HepG2 (cell line): ENCODE data around the gene SMPD3. TPM values are rescaled to one million over a fixed set of nuclear protein-coding genes. Genes with fewer than 3 reads are reported as not detected.

Experiments
- ATAC-seq: fragments of 200-7000 bp; cut with Tn5 transposase; 3 replicates; pipeline ENCODE4 v1.9.1; 2020; ENCODE audit warnings: mild to moderate bottlenecking, moderate library complexity
- BruUV-seq: library from RNA; stranded (reverse); fragments of 400-500 nt; replicated peaks from 2 replicates; lab custom pipeline; 2021; lab: Mats Ljungman, UMichigan
- CTCF ChIA-PET: fragments of 300-600 bp; formaldehyde crosslinking; extraction: SDS; loops from one replicate; lab custom pipeline; 2021; ENCODE audit warnings: low total read pairs, inconsistent platforms, low intra/inter-chr PET ratio; lab: Yijun Ruan, JAX
- POLR2A ChIA-PET: fragments of 350-600 bp; sonication (Branson Sonifier 250); formaldehyde crosslinking; loops from one replicate; lab custom pipeline; 2020; ENCODE audit warnings: antibody characterized with exemption, inconsistent platforms; lab: Yijun Ruan, JAX
- DNase-seq: peaks from one replicate; pipeline ENCODE4 v3.0.0-alpha.2; 2015; ENCODE audit warnings: low spot score
- FAIRE-seq: peaks from 3 replicates; lab custom pipeline; 2011; peaks lifted over from hg19 to GRCh38; lab: Jason Lieb, UNC
- H2AFZ ChIP-seq: one replicate; pipeline ENCODE4 v1.6.1; 2011; ENCODE audit warnings: low read length, inconsistent platforms
- H3K27ac ChIP-seq: fragments of 300-600 bp; 3 replicates; pipeline ENCODE4 v1.8.0; 2011; ENCODE audit warnings: mixed run types, mild to moderate bottlenecking, mixed read lengths, low read length, inconsistent platforms; ENCODE audit not compliant: insufficient read depth; ENCODE audit errors: extremely low read length
- H3K27me3 ChIP-seq, 2 experiments: fragments of 200-600 bp in 1 of 2; 2 replicates in 1 of 2; 3 replicates in 1 of 2; pipeline versions ENCODE4 v1.6.0 to v1.8.0; 2011; ENCODE audit warnings: low read length in 2 of 2, mild to moderate bottlenecking in 2 of 2, moderate library complexity in 2 of 2, inconsistent platforms in 1 of 2; ENCODE audit not compliant: insufficient read depth in 2 of 2, control insufficient read depth in 1 of 2
- H3K36me3 ChIP-seq, 2 experiments: fragments of 200-600 bp in 1 of 2; replicated peaks in 1 of 2; 2 replicates in 1 of 2; 3 replicates in 1 of 2; pipeline versions ENCODE4 v1.5.1 to v1.8.0; 2011; ENCODE audit warnings: low read length in 2 of 2, inconsistent platforms in 1 of 2; ENCODE audit not compliant: insufficient read depth in 2 of 2, control insufficient read depth in 1 of 2
- H3K4me1 ChIP-seq: 2 replicates; pipeline ENCODE4 v1.5.1; 2012; ENCODE audit warnings: low read length, inconsistent platforms; ENCODE audit not compliant: insufficient read depth
- H3K4me2 ChIP-seq: 2 replicates; pipeline ENCODE4 v1.6.0; 2011; ENCODE audit warnings: low read depth, low read length, inconsistent platforms
- H3K4me3 ChIP-seq, 3 experiments: fragments of 200-600 bp in 1 of 3; sonication (generic), shearing (Covaris generic) in 1 of 3; replicated peaks in 1 of 3; 2 replicates each; pipeline ENCODE4 v1.5.1; 2011 to 2016; ENCODE audit warnings: low read length in 3 of 3, inconsistent platforms in 2 of 3, low read depth in 2 of 3, mild to moderate bottlenecking in 2 of 3, control low read depth in 1 of 3, mixed read lengths in 1 of 3; ENCODE audit not compliant: insufficient read depth in 1 of 3
- H3K79me2 ChIP-seq: one replicate; pipeline ENCODE4 v1.6.1; 2011; ENCODE audit warnings: low read length, inconsistent platforms; ENCODE audit not compliant: insufficient read depth
- H3K9ac ChIP-seq: 2 replicates; pipeline ENCODE4 v1.6.0; 2011; ENCODE audit warnings: mild to moderate bottlenecking, low read depth, low read length, inconsistent platforms; ENCODE audit not compliant: insufficient read depth
- H3K9me3 ChIP-seq: 2 replicates; pipeline ENCODE4 v1.5.1; 2012; ENCODE audit warnings: mild to moderate bottlenecking, low read length
- H4K20me1 ChIP-seq: 2 replicates; pipeline ENCODE4 v1.6.0; 2011; ENCODE audit warnings: inconsistent platforms, mild to moderate bottlenecking, low read length, moderate library complexity; ENCODE audit not compliant: insufficient read depth
- ARNT2 ChIP-seq: sonication (generic); formaldehyde crosslinking; IDR thresholded peaks from 2 replicates; pipeline ENCODE4 v1.8.0; 2022; ENCODE audit warnings: mild to moderate bottlenecking, low read depth, missing genetic modification reagents, moderate library complexity
- ATF3 ChIP-seq: sonication (generic); formaldehyde crosslinking; IDR thresholded peaks from 2 replicates; pipeline ENCODE4 v1.4.0; 2020; ENCODE audit warnings: missing genetic modification reagents
- ETV6 ChIP-seq: sonication (generic); formaldehyde crosslinking; conservative IDR thresholded peaks from 2 replicates; pipeline ENCODE4 v1.4.0; 2020; ENCODE audit warnings: missing genetic modification reagents
- HDAC2 ChIP-seq: sonication (generic); formaldehyde crosslinking; IDR thresholded peaks from 2 replicates; pipeline ENCODE4 v1.4.0; 2020; ENCODE audit warnings: missing genetic modification reagents
- MIER2 ChIP-seq: IDR thresholded peaks from 2 replicates; pipeline ENCODE4 v1.6.1; 2016; ENCODE audit warnings: missing biosample characterization, missing genetic modification reagents
- NR3C1 ChIP-seq: sonication (generic); formaldehyde crosslinking; IDR thresholded peaks from 2 replicates; pipeline ENCODE4 v1.4.0; 2020; ENCODE audit warnings: missing genetic modification reagents
- PATZ1 ChIP-seq: sonication (generic); formaldehyde crosslinking; IDR thresholded peaks from 2 replicates; pipeline ENCODE4 v1.4.0; 2020; ENCODE audit warnings: missing genetic modification reagents
- PHF5A ChIP-seq: IDR thresholded peaks from one replicate; pipeline ENCODE4 v1.6.1; 2018; ENCODE audit warnings: low read depth, missing genetic modification reagents; ENCODE audit not compliant: unreplicated experiment
- RCOR2 ChIP-seq: IDR thresholded peaks from 2 replicates; pipeline ENCODE4 v1.6.1; 2016; ENCODE audit warnings: missing biosample characterization, missing genetic modification reagents
- SNAI1 ChIP-seq: sonication (generic); formaldehyde crosslinking; IDR thresholded peaks from 2 replicates; pipeline ENCODE4 v1.5.0; 2020; ENCODE audit warnings: mild to moderate bottlenecking, missing genetic modification reagents, borderline replicate concordance
- STAG1 ChIP-seq: sonication (generic); formaldehyde crosslinking; IDR thresholded peaks from 2 replicates; pipeline ENCODE4 v1.4.0; 2020; ENCODE audit warnings: missing genetic modification reagents
- ZNF18 ChIP-seq: sonication (generic); formaldehyde crosslinking; IDR thresholded peaks from 2 replicates; pipeline ENCODE4 v1.8.0; 2022; ENCODE audit warnings: mild to moderate bottlenecking, missing genetic modification reagents; ENCODE audit not compliant: insufficient replicate concordance
- ZNF274 ChIP-seq: sonication (generic); formaldehyde crosslinking; IDR thresholded peaks from 2 replicates; pipeline ENCODE4 v1.5.1; 2020; ENCODE audit warnings: mild to moderate bottlenecking, missing genetic modification reagents
- WGBS: methylation state at CpG from one replicate; pipeline ENCODE4 v1.1.6; 2017; ENCODE audit warnings: low lambda C conversion rate; 5-methylcytosine and 5-hydroxymethylcytosine counted together
- in situ Hi-C: cut with HindIII; loops from 2 replicates; pipeline ENCODE4 v1.10.0; 2017; ENCODE audit warnings: low pct_unique_long_range_greater_than_20kb; ENCODE audit not compliant: extremely low pct_ligation_motif_present
- intact Hi-C: fragments of 100-400 bp; cut with micrococcal nuclease; formaldehyde crosslinking; loops from one replicate; pipeline ENCODE4 v1.10.0; 2022; ENCODE audit not compliant: unreplicated experiment
- polyA plus RNA-seq, 8 experiments: library from polyadenylated mRNA; depleted of rRNA in 3 of 8; stranded (reverse) in 7 of 8; unstranded in 1 of 8; fragments of >200 nt; fragmentation: Illumina TruSeq in 4 of 8; extraction: Trizol in 4 of 8; gene quantifications; 2 replicates each; pipeline versions ENCODE4 v1.2.1 to v1.2.3, GENCODE V29; 2011 to 2016; ENCODE audit warnings: low read depth in 4 of 8, missing spikeins in 1 of 8, mixed read lengths in 1 of 8; ENCODE audit not compliant: insufficient read depth in 1 of 8
- total RNA-seq, 5 experiments: library from RNA; depleted of rRNA; stranded (reverse); fragments of >200 nt; fragmentation: Illumina TruSeq; extraction: Trizol; gene quantifications; 2 replicates each; pipeline ENCODE4 v1.2.3, GENCODE V29; 2016; ENCODE audit warnings: low read depth in 1 of 5
- TF ChIP-seq, protein P1 (sequence below): sonication (generic); formaldehyde crosslinking; IDR thresholded peaks from 2 replicates; pipeline ENCODE4 v1.4.0; 2020; ENCODE audit warnings: mild to moderate bottlenecking, low read depth, missing genetic modification reagents
- TF ChIP-seq, protein P2 (sequence below), 2 experiments: IDR thresholded peaks; 2 replicates each; pipeline ENCODE4 v1.6.1; 2011 to 2012; ENCODE audit warnings: low read length in 2 of 2, borderline replicate concordance in 1 of 2, low read depth in 1 of 2, mild to moderate bottlenecking in 1 of 2, moderate library complexity in 1 of 2
- TF ChIP-seq, protein P3 (sequence below): sonication (generic); formaldehyde crosslinking; IDR thresholded peaks from 2 replicates; pipeline ENCODE4 v1.4.0; 2020; ENCODE audit warnings: missing genetic modification reagents

SMPD3 gene
- total and polyA plus RNA-seq, 2 of the 13 experiments (the other 11 are each of a cell fraction or from before 2014, with no cell fraction given), result 0.07 to 0.32 TPM

DNA sequence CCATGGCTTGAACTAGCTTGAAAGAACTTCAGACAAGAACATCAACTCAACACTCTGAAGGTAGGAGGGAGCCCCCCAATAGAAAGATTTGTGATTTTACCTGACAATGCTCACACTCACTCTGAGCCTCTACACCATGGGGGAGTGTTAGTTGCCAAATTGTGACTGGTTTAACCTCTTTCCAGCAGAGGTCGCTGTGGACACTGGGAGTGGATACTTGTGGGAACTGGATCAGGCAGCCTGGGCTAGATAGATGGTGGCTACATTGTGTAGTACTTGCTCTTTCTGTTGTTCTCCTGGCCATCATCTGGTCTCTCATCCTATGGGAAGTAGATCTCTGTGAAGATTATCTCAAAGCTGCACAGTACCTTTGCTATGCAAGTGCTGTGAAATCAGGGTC, 2.9 kb downstream of the SMPD3 start:
- POLR2A ChIA-PET, result no interaction called here
- H3K27ac ChIP-seq, result no peak overlapping the region
- in situ Hi-C loops (loop anchor here (5.0 kb wide), 1 partner anchor 67 kb away; no protein-coding TSS in a partner anchor), intact Hi-C loops (loop anchor here (10.0 kb wide), 1 partner anchor 61 kb away; no protein-coding TSS in a partner anchor)
- FAIRE-seq, result peak; percentile 52
- peaks cover 9% of the 10 kb centered on the region for H3K4me1 ChIP-seq
- H4K20me1 ChIP-seq, result peaks cover 4% of the 10 kb centered on the region; the same call in 1 of the 2 replicates
- H3K4me2 ChIP-seq, result no peak overlapping the region
- no peak overlapping the region for H2AFZ ChIP-seq
- H3K9me3 ChIP-seq, result no peaks in the 10 kb centered on the region
- H3K36me3 ChIP-seq, result no peaks in the 10 kb centered on the region
- CTCF ChIA-PET, result interaction anchor here (2.1 kb wide), 1 partner anchor 65 kb away, joined by 9 read pairs; no protein-coding TSS in a partner anchor
- no peak overlapping the region for H3K4me3 ChIP-seq
- WGBS, result 0% methylated on average over 1 of the region's 1 CpG
- peak; percentile 67 for DNase-seq
- H3K27me3 ChIP-seq, result no peaks in the 10 kb centered on the region; a peak in 1 of 5 replicates
- H3K79me2 ChIP-seq, result no peaks in the 10 kb centered on the region
- ATAC-seq, result peak; percentile 29
- no peak overlapping the region for H3K9ac ChIP-seq
- BruUV-seq, result no TSS peak
- no peak for TF ChIP-seq ZNF18 (CRISPR knock-in tag)
- TF ChIP-seq, protein P1, sequence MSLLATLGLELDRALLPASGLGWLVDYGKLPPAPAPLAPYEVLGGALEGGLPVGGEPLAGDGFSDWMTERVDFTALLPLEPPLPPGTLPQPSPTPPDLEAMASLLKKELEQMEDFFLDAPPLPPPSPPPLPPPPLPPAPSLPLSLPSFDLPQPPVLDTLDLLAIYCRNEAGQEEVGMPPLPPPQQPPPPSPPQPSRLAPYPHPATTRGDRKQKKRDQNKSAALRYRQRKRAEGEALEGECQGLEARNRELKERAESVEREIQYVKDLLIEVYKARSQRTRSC (CRISPR knock-in tag), result no peak
- no peak for TF ChIP-seq RCOR2 (CRISPR knock-in tag)
- TF ChIP-seq MIER2, result peak; percentile 91
- TF ChIP-seq STAG1 (CRISPR knock-in tag), result peak; percentile 64
- TF ChIP-seq PATZ1 (CRISPR knock-in tag), result no peak
- no peak for TF ChIP-seq PHF5A (CRISPR knock-in tag)
- no peak for TF ChIP-seq NR3C1 (CRISPR knock-in tag)
- no peak for TF ChIP-seq HDAC2 (CRISPR knock-in tag)
- TF ChIP-seq, protein P2, sequence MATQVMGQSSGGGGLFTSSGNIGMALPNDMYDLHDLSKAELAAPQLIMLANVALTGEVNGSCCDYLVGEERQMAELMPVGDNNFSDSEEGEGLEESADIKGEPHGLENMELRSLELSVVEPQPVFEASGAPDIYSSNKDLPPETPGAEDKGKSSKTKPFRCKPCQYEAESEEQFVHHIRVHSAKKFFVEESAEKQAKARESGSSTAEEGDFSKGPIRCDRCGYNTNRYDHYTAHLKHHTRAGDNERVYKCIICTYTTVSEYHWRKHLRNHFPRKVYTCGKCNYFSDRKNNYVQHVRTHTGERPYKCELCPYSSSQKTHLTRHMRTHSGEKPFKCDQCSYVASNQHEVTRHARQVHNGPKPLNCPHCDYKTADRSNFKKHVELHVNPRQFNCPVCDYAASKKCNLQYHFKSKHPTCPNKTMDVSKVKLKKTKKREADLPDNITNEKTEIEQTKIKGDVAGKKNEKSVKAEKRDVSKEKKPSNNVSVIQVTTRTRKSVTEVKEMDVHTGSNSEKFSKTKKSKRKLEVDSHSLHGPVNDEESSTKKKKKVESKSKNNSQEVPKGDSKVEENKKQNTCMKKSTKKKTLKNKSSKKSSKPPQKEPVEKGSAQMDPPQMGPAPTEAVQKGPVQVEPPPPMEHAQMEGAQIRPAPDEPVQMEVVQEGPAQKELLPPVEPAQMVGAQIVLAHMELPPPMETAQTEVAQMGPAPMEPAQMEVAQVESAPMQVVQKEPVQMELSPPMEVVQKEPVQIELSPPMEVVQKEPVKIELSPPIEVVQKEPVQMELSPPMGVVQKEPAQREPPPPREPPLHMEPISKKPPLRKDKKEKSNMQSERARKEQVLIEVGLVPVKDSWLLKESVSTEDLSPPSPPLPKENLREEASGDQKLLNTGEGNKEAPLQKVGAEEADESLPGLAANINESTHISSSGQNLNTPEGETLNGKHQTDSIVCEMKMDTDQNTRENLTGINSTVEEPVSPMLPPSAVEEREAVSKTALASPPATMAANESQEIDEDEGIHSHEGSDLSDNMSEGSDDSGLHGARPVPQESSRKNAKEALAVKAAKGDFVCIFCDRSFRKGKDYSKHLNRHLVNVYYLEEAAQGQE (IDR thresholded peaks at IDR 0.05; ENCODE audit: borderline replicate concordance in 1 of 2, low read depth in 1 of 2, low read length in 2 of 2), result peak in 1 of 2 experiments; percentile 78; a peak in 3 of 4 replicates
- no peak for TF ChIP-seq ARNT2
- TF ChIP-seq ETV6, result no peak
- TF ChIP-seq ATF3, result no peak
- TF ChIP-seq SNAI1 (CRISPR knock-in tag), result no peak
- TF ChIP-seq, protein P3, sequence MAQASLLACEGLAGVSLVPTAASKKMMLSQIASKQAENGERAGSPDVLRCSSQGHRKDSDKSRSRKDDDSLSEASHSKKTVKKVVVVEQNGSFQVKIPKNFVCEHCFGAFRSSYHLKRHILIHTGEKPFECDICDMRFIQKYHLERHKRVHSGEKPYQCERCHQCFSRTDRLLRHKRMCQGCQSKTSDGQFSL, result no peak
- no peak for TF ChIP-seq ZNF274 (CRISPR knock-in tag)
